HG02759 (cell line): ENCODE measurements around the gene PLIN5.

ENCODE experiments used
- ATAC-seq: cut with Tn5 transposase; IDR thresholded peaks from one replicate; pipeline ENCODE4 v1.9.1; 2021; ENCODE audit warnings: mild to moderate bottlenecking, moderate library complexity; ENCODE audit not compliant: unreplicated experiment

Gene PLIN5

GRCh38 chr19:4524808-4525562, 10.0 kb downstream of the PLIN5 start:
- ATAC-seq, result no peak

GRCh38 chr19:4523306-4524110, 11.5 kb downstream of the PLIN5 start:
- no peak for ATAC-seq

- ATAC-seq, result no peak
Measured at GRCh38 chr19:4522291-4523002, 12.6 kb downstream of the PLIN5 start.

GRCh38 chr19:4521888-4522242, 13.2 kb downstream of the PLIN5 start:
- no peak for ATAC-seq

- no peak for ATAC-seq
Measured at GRCh38 chr19:4521170-4521887, 13.7 kb downstream of the PLIN5 start.

- ATAC-seq, result no peak
Measured at GRCh38 chr19:4519521-4520277, 15.3 kb downstream of the PLIN5 start.

GRCh38 chr19:4519172-4519496, 15.9 kb downstream of the PLIN5 start:
- ATAC-seq, result no peak

GRCh38 chr19:4518345-4519171, 16.5 kb downstream of the PLIN5 start, which contains the start of gene PLIN4:
Gene PLIN4, minus strand, starts transcription at chr19:4518486. Its CDS starts 214 bp downstream, at chr19:4518272.
- ATAC-seq, result no peak

GRCh38 chr19:4517451-4518057, 17.5 kb downstream of the PLIN5 start:
- no peak for ATAC-seq

- ATAC-seq, result no peak
Measured at GRCh38 chr19:4516939-4517300, 18.1 kb downstream of the PLIN5 start.

- ATAC-seq, result no peak
Measured at GRCh38 chr19:4516199-4516938, 18.7 kb downstream of the PLIN5 start.

GRCh38 chr19:4515732-4516131, 19.3 kb downstream of the PLIN5 start:
- ATAC-seq, result no peak

GRCh38 chr19:4513248-4513647, 21.8 kb downstream of the PLIN5 start:
- ATAC-seq, result no peak

- no peak for ATAC-seq
Measured at GRCh38 chr19:4512070-4512469, 23.0 kb downstream of the PLIN5 start.

- ATAC-seq, result no peak
Measured at GRCh38 chr19:4511300-4512054, 23.5 kb downstream of the PLIN5 start.

GRCh38 chr19:4510435-4511255, 24.4 kb downstream of the PLIN5 start:
- ATAC-seq, result no peak

GRCh38 chr19:4508698-4509097, 26.3 kb downstream of the PLIN5 start:
- no peak for ATAC-seq
